ENCODE data around the gene PIK3R1.
"Not testable (repeated sequence)": the region's sequence is repeated elsewhere in the genome, so short reads cannot be mapped to it uniquely, and the experiment has no call there.

Gene PIK3R1

DNA sequence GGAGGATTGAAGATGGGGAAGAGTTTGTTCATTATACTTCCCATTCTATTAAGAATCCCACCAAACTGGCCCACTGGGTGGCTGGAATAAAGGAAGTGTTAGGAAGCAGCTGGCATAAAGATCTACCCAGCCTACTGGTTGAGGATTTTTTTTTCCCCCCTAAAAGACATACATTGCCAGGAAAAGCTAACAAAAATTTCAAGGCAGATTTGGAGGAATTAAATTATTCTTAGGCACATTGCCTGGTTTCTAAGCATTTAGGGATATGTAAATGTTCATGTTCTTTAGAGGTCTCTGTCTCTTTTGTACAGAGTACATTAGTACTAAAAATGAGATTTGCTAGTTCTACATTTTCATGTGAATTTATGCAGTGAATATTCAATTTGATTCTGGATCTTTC lies 8.3 kb downstream of the PIK3R1 start:
- in situ Hi-C loops (cut with MboI; ENCODE audit: low pct_unique_long_range_greater_than_20kb, low sequenced_read_pairs) = no loop called here
- DNase-seq = no peak

DNA sequence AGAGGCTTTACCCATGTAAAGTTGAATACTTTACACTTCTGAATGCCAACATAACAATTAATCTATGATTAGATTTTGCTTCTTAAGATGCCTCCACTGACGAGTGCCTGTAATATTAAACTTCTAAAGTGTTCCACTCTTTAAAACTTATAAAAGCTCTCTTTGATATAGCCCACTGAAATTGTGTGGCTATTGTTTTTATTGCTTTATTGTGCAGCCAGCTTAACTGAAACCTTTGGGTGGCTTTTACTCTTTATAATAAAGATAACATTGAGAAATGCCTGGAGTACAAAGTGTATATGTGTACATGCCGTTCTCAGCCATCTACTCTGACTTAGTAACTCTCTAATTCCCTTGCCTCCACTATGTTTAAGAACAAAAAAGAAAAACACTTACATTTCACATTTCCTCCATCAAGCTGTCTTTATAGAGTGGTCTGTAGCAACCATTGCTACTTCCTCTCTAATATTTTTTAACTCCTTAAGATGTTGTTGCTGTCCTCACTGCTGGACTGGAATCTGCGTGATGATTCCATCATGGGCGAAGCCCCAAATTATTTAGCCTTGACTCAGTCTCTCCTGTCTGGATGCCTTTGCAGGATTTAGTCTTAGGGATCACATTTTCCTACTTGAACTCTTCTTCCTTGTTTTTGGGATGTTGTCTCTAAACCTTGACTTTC lies 9.1 kb downstream of the PIK3R1 start:
- in situ Hi-C loops (cut with MboI; ENCODE audit: low pct_unique_long_range_greater_than_20kb, low sequenced_read_pairs) = no loop called here
- no peak for DNase-seq

DNA sequence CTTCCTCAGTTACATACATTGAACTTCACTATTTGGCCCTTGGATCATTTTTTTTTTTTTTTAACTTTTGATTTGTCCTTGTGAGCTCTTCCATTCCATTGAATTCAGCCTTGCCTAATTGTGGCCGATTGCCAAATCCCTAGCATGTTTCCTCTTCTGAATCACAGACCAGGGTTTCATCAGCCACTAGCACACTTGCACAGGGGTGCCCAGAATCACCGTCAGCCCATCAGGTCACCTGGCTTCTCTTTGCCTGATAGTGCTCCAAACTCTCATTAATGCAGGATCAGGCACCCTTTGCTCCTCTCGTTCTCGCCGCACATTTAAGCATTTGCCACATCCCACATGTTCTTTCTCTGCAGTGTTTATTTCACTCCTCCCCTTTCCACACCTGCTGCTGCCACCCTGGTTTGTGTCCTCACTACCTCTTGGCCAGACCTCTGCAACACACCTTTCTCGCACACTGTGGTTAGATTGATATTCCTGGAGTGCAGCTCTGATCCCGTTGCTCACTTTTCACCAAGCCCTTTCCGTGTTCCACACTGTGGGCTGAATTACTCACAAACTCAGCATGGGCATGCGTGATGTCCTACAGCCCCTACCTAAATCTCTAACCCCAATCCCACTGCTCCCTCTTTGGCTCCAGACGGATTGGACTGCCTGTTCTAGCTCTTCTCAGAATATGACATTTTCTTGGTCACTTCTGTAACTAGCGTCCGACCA lies 9.8 kb downstream of the PIK3R1 start:
- DNase-seq = no peak
- in situ Hi-C loops (cut with MboI; ENCODE audit: low pct_unique_long_range_greater_than_20kb, low sequenced_read_pairs) = no loop called here

DNA sequence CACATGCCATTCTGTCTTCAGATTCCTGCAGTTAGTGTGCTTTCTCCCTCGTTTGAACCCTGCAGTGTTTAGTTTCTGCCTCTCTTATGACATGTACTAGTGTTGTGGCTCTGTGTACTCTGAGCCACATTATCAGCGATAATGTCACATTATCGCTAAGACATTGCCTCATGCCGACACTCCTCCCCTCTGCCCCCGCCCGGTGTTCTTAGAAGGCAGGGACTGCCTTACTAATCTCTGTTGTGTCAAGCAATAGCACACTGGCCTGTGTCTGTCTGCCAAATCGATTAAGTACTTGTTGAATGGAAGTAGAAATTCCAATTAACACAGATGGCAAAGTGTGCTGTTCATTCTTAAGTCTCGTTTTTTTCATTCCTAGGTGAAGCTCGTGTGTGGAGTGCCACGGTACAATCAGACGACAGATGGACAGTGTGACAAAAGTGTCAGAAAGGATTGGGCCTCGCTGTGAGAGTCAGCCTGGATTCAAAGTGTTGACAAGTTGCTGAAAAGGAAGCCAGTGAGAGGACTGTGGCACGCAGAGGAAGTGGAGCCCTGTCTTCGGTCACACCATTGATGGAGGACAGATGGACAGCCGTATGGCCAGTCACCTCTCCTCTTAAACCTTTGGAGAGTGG lies 10.5 kb downstream of the PIK3R1 start:
- in situ Hi-C loops (cut with MboI; ENCODE audit: low pct_unique_long_range_greater_than_20kb, low sequenced_read_pairs) = no loop called here
- DNase-seq = no peak

DNA sequence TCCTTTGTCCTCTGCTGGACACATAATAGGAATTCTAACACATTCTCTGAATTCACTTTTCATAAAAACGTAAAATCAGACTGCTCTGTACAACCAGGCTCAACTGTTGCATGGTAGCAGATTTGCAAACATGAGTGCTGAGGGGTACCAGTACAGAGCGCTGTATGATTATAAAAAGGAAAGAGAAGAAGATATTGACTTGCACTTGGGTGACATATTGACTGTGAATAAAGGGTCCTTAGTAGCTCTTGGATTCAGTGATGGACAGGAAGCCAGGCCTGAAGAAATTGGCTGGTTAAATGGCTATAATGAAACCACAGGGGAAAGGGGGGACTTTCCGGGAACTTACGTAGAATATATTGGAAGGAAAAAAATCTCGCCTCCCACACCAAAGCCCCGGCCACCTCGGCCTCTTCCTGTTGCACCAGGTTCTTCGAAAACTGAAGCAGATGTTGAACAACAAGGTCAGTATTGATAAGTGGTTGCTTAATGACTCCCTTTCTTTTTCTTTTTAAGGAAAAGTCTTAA lies 11.1 kb downstream of the PIK3R1 start:
- DNase-seq = no peak
- in situ Hi-C loops (cut with MboI; ENCODE audit: low pct_unique_long_range_greater_than_20kb, low sequenced_read_pairs) = no loop called here

DNA sequence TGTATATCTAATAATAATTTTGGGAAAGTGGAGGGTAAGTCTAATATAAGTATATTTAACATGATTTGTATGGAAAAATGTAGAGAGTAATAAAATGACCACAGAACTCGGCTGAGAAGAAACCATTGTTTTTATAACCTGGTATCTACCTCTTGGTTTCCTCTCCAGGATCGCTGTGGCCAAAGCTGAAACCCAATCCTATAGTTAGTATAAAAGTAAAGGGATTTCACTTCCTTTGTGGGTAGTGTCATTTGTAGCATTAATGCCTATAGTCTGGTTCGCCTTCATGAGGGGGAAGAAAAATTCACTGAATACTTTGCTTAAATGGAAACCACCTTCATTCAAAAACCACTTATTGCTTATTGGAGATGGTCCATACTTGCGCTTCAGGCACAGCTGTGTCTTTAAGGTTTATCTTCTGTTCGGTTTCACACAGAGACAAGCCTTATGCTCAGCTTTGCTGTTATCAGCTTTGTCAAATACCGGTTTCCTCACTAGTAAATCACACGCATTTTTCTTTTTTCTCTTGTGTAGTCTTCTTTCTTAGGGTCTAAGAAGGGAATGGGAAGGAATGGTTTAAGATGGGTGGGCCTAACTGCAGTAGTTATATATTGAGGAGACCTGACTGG lies 12.1 kb downstream of the PIK3R1 start:
- in situ Hi-C loops (cut with MboI; ENCODE audit: low pct_unique_long_range_greater_than_20kb, low sequenced_read_pairs) = no loop called here
- DNase-seq = no peak

DNA sequence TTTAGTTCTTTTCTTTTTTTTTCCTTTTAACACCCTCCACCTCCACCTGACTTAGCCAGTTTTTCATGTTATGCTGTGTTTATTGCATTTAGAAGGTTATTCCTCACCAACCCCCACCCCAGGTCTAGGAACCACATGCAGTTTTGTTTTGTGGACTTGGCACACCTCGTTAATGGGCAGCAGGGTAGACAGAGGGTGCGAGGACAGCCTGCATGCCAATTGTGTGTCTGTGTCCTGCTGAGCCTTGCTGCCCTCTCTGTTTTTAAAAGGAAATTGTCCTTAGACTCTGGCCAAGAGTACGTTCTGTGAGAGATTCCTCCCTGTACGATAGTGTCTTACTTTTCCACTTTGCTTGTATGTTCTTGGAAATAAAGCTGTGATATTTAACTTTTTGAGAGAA lies 13.9 kb downstream of the PIK3R1 start:
- in situ Hi-C loops (cut with MboI; ENCODE audit: low pct_unique_long_range_greater_than_20kb, low sequenced_read_pairs) = no loop called here
- DNase-seq = no peak

DNA sequence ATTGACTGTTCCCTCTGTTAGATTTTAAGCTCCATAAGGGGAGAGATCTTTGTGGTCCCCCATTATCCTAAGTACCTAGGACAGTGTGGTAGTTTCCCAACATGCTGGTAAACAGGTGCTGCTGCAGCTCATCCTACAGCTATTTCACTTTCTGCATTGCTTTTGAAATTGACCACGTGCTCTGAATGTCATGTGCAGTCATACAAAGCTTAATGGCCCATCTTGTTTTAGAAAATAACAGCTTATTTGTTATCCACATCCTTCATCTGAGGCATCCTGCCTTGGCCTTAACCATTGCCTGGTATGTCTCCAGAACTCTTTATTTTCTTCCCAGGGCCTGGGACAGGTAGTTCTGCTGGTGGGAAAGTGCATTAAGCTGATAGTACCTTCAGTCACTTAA lies 14.7 kb downstream of the PIK3R1 start:
- DNase-seq = no peak
- in situ Hi-C loops (cut with MboI; ENCODE audit: low pct_unique_long_range_greater_than_20kb, low sequenced_read_pairs) = no loop called here

DNA sequence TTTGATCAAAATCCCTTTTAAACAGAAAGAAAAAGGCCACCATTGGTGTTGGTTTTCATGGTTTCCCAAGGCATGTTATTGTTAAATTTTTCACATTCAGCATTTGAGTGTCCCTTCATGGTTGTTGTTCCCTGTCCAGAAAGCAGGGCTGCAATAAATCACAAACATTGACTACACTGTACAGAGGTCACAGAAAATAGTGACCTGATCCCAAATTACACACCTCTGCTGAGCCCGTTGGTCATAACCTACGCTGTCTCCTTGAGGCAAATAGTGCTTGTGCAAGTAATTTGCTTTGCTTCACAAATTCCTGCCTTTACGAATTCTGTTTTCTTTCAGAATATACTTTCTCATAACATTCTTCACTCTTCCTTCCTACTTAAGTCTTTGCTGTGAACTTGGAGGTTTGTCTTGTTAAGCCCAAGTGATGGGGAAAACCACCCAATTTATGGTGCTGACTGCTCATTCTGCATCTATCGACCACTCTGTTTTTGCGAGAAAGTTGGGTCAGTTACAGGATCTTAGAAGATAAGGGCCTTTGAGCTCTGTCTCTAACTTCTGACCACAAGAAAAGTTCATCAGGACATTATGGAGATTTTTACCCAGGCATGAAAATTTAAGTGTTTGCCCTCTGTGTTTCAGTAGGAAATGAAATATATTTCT lies 16.0 kb downstream of the PIK3R1 start:
- in situ Hi-C loops (cut with MboI; ENCODE audit: low pct_unique_long_range_greater_than_20kb, low sequenced_read_pairs) = no loop called here
- DNase-seq = no peak

DNA sequence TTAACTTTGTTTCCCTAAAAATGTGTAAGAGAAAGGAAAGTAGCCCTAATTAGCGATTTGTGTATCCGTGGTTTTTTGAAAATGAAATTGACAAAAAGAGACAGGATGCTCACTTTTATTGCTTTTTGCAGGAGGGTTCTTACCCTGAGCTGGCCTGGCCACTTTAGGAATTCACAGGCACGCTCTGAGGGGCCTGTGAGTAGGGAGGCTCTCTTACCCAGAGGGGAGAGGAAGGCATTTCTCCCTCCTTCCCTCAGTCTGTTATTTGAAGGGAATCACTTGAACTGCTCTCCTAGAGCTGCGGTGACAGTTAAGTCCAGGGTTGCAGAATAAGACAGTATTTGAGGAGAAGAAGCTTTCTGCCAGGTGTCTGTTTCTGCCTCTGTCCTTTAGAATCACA lies 16.7 kb downstream of the PIK3R1 start:
- DNase-seq = no peak
- in situ Hi-C loops (cut with MboI; ENCODE audit: low pct_unique_long_range_greater_than_20kb, low sequenced_read_pairs) = no loop called here

DNA sequence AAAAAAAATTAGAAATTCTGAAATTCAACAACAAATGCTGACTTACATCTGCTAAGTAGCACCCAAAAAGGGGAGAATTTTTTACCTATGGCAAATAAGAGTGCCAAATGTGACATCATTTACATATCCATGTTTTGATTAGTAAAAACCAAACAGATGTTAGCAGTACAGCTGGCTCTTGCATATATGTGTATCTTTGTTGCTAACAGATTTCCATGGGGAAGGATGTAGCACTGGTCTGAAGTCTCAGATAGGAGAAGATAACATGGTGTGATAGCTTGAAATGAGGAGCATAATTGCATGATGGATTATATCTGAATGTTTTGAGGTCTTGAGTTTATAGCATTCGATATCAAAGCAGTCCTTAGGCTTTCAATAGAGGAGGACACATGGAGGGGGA lies 17.5 kb downstream of the PIK3R1 start:
- in situ Hi-C loops (cut with MboI; ENCODE audit: low pct_unique_long_range_greater_than_20kb, low sequenced_read_pairs) = no loop called here
- DNase-seq = no peak

DNA sequence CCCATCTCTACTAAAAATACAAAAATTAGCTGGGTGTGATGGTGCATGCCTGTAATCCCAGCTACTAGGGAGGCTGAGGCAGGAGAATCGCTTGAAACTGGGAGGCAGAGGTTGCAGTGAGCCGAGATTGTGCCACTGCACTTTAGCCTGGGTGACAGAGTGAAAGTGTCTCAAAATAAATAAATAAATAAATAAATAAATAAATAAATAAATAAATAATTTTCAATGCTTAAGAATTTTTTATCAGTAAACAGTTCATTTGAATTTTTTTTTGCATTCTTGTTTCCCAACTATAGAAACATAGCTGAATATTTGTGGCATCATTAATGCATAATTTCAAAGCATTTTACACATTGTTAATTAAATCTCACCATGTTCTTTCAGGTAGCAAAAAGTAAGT lies 19.7 kb downstream of the PIK3R1 start:
- in situ Hi-C loops (cut with MboI; ENCODE audit: low pct_unique_long_range_greater_than_20kb, low sequenced_read_pairs); DNase-seq: not testable (repeated sequence)

DNA sequence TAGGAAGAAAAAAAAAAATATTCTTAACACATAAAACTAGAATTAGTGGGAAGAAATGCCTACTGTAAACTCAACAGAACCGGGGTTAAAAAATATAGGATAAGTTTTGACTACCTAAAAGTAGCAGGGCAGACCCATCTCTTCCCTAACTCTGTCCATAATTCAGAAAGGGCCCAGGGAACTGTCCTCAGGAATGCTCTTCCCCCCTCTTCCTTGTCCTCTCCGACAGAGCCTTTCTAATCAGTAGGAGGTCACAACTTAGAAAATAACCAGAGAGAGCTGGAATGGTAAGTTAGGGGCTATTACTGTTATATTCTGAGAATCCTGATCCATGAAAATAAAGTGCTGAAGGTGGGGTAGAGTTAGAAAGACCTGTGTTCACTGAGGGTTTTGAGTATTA lies 22.2 kb downstream of the PIK3R1 start:
- in situ Hi-C loops (cut with MboI; ENCODE audit: low pct_unique_long_range_greater_than_20kb, low sequenced_read_pairs) = no loop called here

DNA sequence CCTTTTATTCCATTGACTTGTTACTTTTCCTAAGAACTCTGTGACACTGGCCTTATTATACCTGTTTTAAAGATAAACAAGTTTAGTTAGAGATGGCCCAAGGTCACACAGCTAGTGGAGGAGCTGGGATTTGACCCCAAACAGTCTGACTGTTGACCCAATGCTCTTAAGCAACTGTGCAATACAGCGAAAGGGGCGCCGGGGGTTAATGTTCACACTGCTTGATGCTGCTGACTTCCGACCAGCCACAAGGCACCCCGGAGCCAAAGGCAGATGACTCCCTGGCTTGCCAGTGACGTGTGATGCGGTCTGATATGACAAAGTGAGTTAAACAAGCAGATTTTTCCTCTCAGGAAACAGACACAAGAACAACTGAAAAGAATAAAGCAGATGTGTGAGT lies 23.9 kb downstream of the PIK3R1 start:
- in situ Hi-C loops (cut with MboI; ENCODE audit: low pct_unique_long_range_greater_than_20kb, low sequenced_read_pairs) = no loop called here
- peak; percentile 89 for DNase-seq

More for the DNA sequence above, 22.2 kb downstream of the PIK3R1 start:
- DNase-seq = no peak

DNA sequence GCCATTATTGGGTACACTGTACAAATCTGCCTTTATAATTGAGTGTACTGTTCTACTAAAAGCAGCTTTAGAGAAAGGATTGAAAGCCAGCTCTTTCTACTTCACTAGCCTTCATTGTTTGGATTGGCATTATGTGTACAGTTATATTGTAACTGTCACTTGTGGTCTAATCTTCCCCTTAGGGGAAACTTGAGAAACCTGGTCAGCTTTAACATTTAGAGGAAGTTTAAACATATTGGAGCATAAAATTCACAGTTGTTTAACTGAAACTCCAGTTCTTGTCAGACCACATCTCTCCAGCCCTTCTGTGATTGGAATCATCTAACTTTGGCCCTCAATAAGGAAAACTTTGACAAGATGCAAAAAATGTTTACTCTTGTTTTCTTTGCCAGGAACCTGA lies 24.6 kb downstream of the PIK3R1 start:
- DNase-seq = peak; percentile 77

DNA sequence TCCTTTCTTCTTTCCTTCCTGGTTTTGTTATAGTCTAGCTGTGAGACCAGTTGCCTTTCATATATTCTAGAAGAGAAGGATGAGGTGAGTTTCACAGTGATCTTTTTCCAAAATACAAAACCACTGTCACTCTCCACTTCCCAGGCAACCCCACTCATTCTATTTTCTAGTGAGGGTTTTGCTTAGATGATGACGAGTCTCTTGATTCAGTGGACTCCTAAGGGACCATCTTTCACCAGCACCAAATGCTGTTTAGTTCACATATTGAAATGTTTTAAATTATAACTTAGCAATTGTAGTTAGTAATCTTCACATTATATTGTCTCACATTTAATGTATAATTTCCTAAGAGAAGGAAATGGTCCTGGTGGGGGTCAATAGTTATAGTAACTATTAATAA lies 25.2 kb downstream of the PIK3R1 start:
- DNase-seq = no peak
- in situ Hi-C loops (cut with MboI; ENCODE audit: low pct_unique_long_range_greater_than_20kb, low sequenced_read_pairs) = no loop called here

More for the DNA sequence above, 24.6 kb downstream of the PIK3R1 start:
- in situ Hi-C loops (cut with MboI; ENCODE audit: low pct_unique_long_range_greater_than_20kb, low sequenced_read_pairs) = no loop called here

DNA sequence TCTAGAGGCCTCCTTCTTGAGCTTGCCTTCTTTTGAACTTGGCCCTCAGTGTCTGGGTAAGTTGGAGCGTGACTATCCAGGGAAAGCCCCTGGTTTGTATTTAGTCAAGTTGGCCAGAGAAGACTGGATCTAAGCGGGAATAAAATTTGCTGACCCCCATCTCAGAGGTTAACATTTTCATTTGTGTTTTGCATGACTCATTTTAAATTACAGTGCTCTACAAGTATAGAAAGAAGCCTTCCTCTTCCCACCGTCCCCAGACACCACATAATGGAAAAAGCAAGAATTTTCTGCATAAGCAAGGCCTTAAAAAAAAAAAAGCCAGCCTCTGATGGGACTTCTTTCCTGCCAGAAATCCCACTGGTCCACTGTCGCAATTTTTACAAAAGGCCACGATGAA lies 27.2 kb downstream of the PIK3R1 start:
- in situ Hi-C loops (cut with MboI; ENCODE audit: low pct_unique_long_range_greater_than_20kb, low sequenced_read_pairs) = no loop called here

DNA sequence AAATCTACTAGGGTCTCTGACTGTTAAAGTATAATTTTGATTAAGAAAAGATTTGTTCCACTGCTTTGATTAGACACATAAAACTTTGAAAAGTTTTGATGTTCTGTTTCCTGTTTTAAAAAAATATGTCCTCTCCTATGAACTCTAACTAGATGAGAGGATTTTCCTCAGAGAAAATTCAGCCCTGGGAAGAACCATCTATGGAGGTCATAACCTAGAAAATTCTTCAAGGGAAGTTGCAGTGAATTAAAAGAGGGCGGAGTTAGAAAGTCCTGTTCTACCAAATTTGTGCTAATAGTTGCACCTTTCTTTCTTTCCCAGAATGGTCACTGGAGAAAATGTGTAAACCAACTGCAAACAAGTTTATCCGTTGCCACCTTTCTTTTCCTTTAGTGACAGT lies 27.7 kb downstream of the PIK3R1 start:
- in situ Hi-C loops (cut with MboI; ENCODE audit: low pct_unique_long_range_greater_than_20kb, low sequenced_read_pairs) = no loop called here

More for the DNA sequence above, 27.2 kb downstream of the PIK3R1 start:
- no peak for DNase-seq

DNA sequence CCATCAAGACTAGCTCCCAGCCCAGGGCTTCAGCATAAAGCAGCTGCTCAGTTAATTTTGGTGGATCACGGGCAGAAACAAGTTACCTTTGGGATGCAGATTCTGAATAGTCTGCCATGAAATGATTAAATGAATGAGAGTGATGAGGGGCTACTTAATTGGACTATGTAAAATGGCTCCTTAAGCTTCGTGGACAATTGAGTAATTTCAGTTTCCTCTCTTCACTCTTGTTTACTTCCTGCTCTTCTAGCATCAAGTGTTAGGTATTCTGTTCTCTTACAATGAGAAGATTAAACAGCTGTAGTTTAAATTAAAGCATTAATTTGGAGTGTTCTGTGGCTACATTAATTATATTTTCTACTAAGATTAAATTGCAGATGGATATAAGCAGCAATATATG lies 28.1 kb downstream of the PIK3R1 start:
- no peak for DNase-seq
- in situ Hi-C loops (cut with MboI; ENCODE audit: low pct_unique_long_range_greater_than_20kb, low sequenced_read_pairs) = no loop called here

More for the DNA sequence above, 27.7 kb downstream of the PIK3R1 start:
- no peak for DNase-seq

All from KBM-7 (cell line).